Fibroblast of lung (primary cell): ENCODE data around the gene XXYLT1. TPM values are rescaled to one million over a fixed set of nuclear protein-coding genes. Genes with fewer than 3 reads are reported as not detected.

Experiments used
- DNase-seq, 2 donors: peaks; one replicate each; pipeline versions ENCODE4 v3.0.0 to v3.0.0-alpha.2; 2010; ENCODE audit warnings: low read depth in 2 of 2
- H2AFZ ChIP-seq: 2 replicates; pipeline ENCODE4 v1.5.1; 2012; ENCODE audit warnings: low read length, control low read depth, inconsistent platforms
- H3K27ac ChIP-seq: 2 replicates; pipeline ENCODE4 v1.5.1; 2011; ENCODE audit warnings: low read length, control low read depth; ENCODE audit not compliant: insufficient read depth
- H3K27me3 ChIP-seq: 2 replicates; pipeline ENCODE4 v1.5.1; 2011; ENCODE audit warnings: mild to moderate bottlenecking, low read length; ENCODE audit not compliant: control insufficient read depth, insufficient read depth
- H3K36me3 ChIP-seq: 2 replicates; pipeline ENCODE4 v1.5.1; 2011; ENCODE audit warnings: low read length; ENCODE audit not compliant: control insufficient read depth, insufficient read depth
- H3K4me1 ChIP-seq: 2 replicates; pipeline ENCODE4 v1.5.1; 2011; ENCODE audit warnings: low read length; ENCODE audit not compliant: control insufficient read depth, insufficient read depth; ENCODE audit errors: extremely low read depth
- H3K4me2 ChIP-seq: 2 replicates; pipeline ENCODE4 v1.5.1; 2011; ENCODE audit warnings: low read length, control low read depth; ENCODE audit not compliant: insufficient read depth; ENCODE audit errors: extremely low read depth
- H3K4me3 ChIP-seq, 4 experiments: fragments of 200-600 bp in 1 of 4; sonication (generic) in 1 of 4; replicated peaks in 1 of 4; 2 replicates each; pipeline ENCODE4 v1.5.1; 2011 to 2016; ENCODE audit warnings: low read length in 4 of 4, low read depth in 3 of 4, mild to moderate bottlenecking in 3 of 4, control low read depth in 2 of 4, inconsistent platforms in 1 of 4, mixed read lengths in 1 of 4; ENCODE audit not compliant: insufficient read depth in 1 of 4; ENCODE audit errors: control extremely low read depth in 1 of 4
- H3K79me2 ChIP-seq: 2 replicates; pipeline ENCODE4 v1.5.1; 2012; ENCODE audit warnings: mild to moderate bottlenecking, low read length, inconsistent platforms; ENCODE audit not compliant: control insufficient read depth, insufficient read depth
- H3K9ac ChIP-seq: 2 replicates; pipeline ENCODE4 v1.5.1; 2011; ENCODE audit warnings: mild to moderate bottlenecking, low read length, control low read depth; ENCODE audit not compliant: insufficient read depth
- H3K9me3 ChIP-seq: 2 replicates; pipeline ENCODE4 v1.5.1; 2012; ENCODE audit warnings: low read depth, low read length; ENCODE audit not compliant: control insufficient read depth, insufficient read depth
- H4K20me1 ChIP-seq: 2 replicates; pipeline ENCODE4 v1.5.1; 2011; ENCODE audit warnings: low read length; ENCODE audit not compliant: control insufficient read depth, insufficient read depth; ENCODE audit errors: extremely low read depth
- CTCF ChIP-seq, 2 donors: IDR thresholded peaks in 1 of 2; conservative IDR thresholded peaks in 1 of 2; 1 replicate in 1 of 2; 2 replicates in 1 of 2; pipeline ENCODE4 v1.5.1; 2011 to 2012; ENCODE audit warnings: low read length in 2 of 2, control low read depth in 1 of 2, inconsistent platforms in 1 of 2, low read depth in 1 of 2, mild to moderate bottlenecking in 1 of 2
- EZH2 ChIP-seq: IDR thresholded peaks from 2 replicates; pipeline ENCODE4 v1.5.1; 2012; ENCODE audit warnings: low read length, control low read depth, mild to moderate bottlenecking; ENCODE audit errors: missing control alignments
- polyA plus RNA-seq, 2 donors: library from polyadenylated mRNA; depleted of rRNA in 1 of 2; stranded (reverse) in 1 of 2; unstranded in 1 of 2; fragments of >200 nt; gene quantifications; 2 replicates each; pipeline ENCODE4 v1.2.1, GENCODE V29; 2011 to 2012; ENCODE audit warnings: missing spikeins in 1 of 2
- total RNA-seq: library from RNA; depleted of rRNA; stranded (reverse); fragments of >200 nt; gene quantifications from 2 replicates; pipeline ENCODE4 v1.2.1, GENCODE V29; 2014

XXYLT1 gene
- total and polyA plus RNA-seq, 2 donors (not counting 1 experiment from before 2014, with no cell fraction given): 12.4 to 18.5 TPM

DNA sequence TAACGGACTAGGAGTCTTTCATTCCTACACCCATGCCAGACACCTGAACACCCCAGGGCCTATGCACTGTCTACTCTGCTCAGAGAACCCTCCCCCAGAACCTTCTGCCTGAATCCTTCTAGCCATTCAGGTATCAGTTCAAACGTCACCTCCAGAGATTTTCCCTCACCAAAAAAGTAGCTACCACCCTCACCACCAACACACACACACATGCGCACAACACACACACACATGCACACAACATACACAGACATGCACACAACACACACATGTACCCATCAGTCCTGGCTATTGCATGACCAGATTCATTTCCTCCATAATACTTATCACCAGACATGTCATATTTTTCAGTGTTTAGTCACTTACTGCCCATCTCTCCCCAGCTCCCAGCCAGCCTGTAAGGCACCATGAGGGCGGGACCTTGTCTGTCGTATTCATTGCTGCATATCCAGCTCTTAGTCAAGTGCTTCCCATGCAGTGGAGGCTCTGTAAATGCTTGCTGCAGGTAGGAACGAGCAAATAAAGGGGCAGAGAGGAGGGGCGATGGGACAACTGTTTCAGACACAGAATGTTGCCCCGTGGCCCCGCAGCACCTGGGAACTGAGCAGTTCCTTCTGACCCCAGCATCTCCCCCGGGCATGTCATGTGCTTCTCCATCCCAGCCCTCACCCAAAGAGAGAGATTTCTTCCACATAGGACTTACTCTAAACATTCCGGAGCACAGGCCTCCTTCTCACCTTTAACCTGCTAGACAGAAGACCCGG is 29.2 kb downstream of the XXYLT1 start:
- Histone ChIP-seq H3K4me1 (peaks cover 2% of the 10 kb centered on the region), H3K27ac (no peak overlapping the region), H3K36me3 (no peaks in the 10 kb centered on the region), H3K9me3 (no peaks in the 10 kb centered on the region), H4K20me1 (no peaks in the 10 kb centered on the region), H3K4me2 (no peak overlapping the region), H3K9ac (no peak overlapping the region), H3K27me3 (no peaks in the 10 kb centered on the region), H3K79me2 (no peaks in the 10 kb centered on the region), H3K4me3 (no peak overlapping the region), H2AFZ (no peak overlapping the region)
- no peak for TF ChIP-seq CTCF (conservative IDR thresholded peaks at IDR 0.05 in 1 of 2, IDR thresholded peaks at IDR 0.05 in 1 of 2; ENCODE audit: low read depth in 1 of 2, low read length in 2 of 2)
- no peak for TF ChIP-seq EZH2
- no peak for DNase-seq

- Histone ChIP-seq H3K4me2 (no peak overlapping the region), H3K4me3 (no peak overlapping the region), H3K27ac (no peak overlapping the region), H3K27me3 (no peaks in the 10 kb centered on the region), H2AFZ (no peak overlapping the region), H3K9ac (no peak overlapping the region), H3K79me2 (no peaks in the 10 kb centered on the region), H3K9me3 (no peaks in the 10 kb centered on the region), H4K20me1 (no peaks in the 10 kb centered on the region), H3K36me3 (no peaks in the 10 kb centered on the region), H3K4me1 (peaks cover 2% of the 10 kb centered on the region)
- no peak for TF ChIP-seq CTCF (conservative IDR thresholded peaks at IDR 0.05 in 1 of 2, IDR thresholded peaks at IDR 0.05 in 1 of 2; ENCODE audit: low read depth in 1 of 2, low read length in 2 of 2)
- no peak for TF ChIP-seq EZH2
- no peak for DNase-seq
These were observed 30.0 kb downstream of the XXYLT1 start for GRCh38 chr3:195240939-195241338.

DNA sequence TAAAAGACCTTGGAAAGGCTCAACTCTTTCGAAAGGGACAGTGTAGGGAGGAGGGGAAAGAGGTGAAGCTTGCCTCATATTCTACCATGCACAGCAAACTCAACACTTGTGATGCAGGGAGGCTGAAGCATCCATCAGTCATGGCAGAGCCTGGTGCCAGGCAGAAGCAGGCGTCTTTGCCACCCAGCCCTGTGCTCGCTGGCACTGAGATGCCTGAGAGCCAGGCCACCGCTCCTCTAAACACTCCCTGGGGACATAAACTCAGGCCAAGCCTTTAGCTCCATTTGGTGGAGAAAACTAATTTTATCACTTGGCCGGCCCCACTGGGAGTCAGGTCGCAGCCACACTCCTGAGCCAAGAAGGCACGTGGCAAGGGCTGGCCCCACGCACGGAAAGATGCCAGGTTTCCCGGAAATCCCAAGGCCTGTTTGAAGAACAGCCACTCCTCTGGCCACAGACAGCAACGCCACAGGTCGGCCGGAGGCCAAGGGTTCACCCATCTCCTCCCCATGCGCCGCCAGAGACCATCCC is 30.7 kb downstream of the XXYLT1 start:
- no peak overlapping the region for H2AFZ ChIP-seq
- no peak for DNase-seq

More for the DNA sequence above, 30.7 kb downstream of the XXYLT1 start:
- Histone ChIP-seq H3K79me2 (no peaks in the 10 kb centered on the region), H3K27ac (no peak overlapping the region), H3K36me3 (no peaks in the 10 kb centered on the region), H3K27me3 (no peaks in the 10 kb centered on the region), H3K4me2 (no peak overlapping the region), H3K4me1 (peaks cover 2% of the 10 kb centered on the region), H3K4me3 (no peak overlapping the region), H3K9ac (no peak overlapping the region), H4K20me1 (no peaks in the 10 kb centered on the region), H3K9me3 (no peaks in the 10 kb centered on the region)
- TF ChIP-seq CTCF (conservative IDR thresholded peaks at IDR 0.05 in 1 of 2, IDR thresholded peaks at IDR 0.05 in 1 of 2; ENCODE audit: low read depth in 1 of 2, low read length in 2 of 2): no peak
- no peak for TF ChIP-seq EZH2
